GM21526 (cell line): Measurements from ENCODE around the gene IL1RAPL1.
"Not testable (repeated sequence)": the region's sequence is repeated elsewhere in the genome, so short reads cannot be mapped to it uniquely, and the experiment has no call there.

Experiments
- ATAC-seq: cut with Tn5 transposase; IDR thresholded peaks from one replicate; pipeline ENCODE4 v1.9.1; 2021; ENCODE audit warnings: moderate library complexity; ENCODE audit not compliant: unreplicated experiment, low FRiP score

The IL1RAPL1 gene

DNA sequence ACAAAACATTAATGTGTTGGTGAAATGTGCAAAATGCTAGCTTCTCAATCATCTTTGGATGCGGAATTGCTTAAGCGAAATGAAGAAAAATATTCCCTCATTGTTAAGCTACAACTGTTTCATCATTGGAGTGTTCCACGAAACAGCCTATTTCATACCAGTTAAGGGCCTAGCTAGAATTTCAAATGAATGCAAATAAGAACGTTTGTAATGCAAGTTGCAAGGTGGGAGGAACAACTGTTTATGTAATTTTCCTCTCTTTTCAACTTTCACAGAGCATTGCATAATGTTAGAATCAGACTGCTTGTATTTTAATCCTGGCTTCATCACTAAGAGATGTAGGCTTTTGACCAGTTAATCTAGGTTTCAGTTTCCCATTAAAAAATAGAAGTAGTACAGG lies 480.1 kb downstream of the IL1RAPL1 start:
- ATAC-seq: no peak

DNA sequence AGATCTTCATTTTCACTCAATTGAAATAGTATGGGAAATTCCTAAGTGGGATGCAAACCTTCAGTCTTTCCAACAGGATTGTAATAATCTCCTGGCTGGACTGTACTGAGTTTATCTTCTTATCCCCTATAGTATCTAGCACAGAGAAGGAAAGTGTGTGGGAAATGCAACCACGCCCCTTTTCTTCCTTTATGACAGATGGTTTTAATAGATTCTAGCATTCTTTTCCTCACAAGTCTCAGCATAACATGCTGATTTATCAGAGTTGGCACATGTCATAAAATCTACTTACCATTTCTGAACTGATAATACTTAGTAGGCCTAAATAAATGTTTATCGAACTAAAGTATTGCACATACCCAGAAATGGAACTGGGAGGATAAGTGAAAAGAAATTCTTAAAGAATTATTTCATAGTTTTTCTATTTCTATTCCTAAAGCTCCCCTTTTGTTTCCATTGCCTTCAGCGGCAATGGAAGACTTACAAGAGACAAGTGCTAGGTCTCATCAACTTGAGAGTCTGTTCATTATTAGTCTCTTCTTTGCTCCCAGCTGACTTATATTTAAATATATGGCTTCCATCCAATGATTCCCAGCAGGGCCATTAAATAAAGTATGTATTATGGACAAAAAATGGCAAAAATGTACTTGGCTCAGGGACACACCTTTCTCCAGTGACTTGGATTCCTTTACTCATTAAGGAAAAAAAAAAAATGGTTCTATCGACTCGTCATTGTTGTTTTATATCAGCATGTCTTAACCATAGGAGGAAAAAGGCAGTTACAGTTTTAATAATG lies 484.5 kb downstream of the IL1RAPL1 start:
- no peak for ATAC-seq

DNA sequence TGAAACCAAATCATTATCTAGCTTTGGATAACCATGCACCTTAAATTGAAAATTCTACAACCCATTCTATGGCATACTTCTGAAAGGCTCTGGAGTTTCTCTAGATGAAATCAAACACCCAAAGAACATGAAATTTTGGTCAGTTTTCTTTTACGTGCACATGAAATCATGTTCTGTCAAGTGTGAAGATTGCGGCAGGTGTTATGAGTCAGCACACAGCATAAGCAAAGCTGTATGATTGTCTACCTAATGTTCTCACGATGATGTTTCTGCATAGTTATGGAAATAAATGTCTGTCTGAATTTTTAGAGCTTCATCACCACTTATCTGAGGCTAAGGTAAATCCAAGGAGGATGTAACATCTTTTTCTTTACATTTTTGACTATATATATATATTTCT lies 495.3 kb downstream of the IL1RAPL1 start:
- no peak for ATAC-seq

DNA sequence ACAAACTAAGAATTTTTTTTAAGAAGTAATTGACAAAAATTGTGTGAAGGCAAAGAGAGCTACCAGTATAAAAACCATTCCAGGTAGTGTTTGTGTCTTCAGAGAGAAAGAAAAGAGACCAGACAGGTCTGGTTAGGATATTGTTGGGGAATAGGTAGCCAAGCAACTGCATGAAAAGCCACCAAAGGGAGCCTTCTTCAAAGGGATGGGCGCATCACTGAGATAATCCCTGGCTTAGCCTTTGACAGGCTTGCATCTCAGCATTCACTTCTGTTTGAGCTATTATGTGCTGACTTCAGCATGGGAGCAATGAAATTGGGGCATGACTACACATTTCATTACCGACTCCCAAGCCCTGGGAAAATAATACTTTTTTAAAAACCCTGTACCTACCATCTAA lies 496.6 kb downstream of the IL1RAPL1 start:
- no peak for ATAC-seq

DNA sequence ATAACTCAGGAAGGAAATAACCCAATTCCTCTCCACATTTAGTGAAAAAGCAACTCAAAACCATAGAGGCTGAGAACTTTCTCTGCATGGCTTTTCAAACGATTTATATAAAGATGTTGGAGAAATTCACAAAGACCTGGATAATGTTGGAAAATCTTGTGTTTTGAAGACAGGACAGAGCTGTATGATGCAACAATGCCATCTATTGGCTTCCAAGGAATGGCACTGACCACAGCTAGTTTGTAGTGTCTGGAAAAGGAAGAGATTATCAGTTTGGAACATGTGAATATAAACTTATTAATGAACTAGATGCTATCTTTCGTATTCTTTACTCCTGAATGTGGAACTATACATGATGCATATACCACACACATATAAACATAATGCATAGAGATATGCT lies 503.6 kb downstream of the IL1RAPL1 start:
- no peak for ATAC-seq

- no peak for ATAC-seq
Observed at GRCh38 chrX:29107231-29107630, 520.0 kb downstream of the IL1RAPL1 start.

DNA sequence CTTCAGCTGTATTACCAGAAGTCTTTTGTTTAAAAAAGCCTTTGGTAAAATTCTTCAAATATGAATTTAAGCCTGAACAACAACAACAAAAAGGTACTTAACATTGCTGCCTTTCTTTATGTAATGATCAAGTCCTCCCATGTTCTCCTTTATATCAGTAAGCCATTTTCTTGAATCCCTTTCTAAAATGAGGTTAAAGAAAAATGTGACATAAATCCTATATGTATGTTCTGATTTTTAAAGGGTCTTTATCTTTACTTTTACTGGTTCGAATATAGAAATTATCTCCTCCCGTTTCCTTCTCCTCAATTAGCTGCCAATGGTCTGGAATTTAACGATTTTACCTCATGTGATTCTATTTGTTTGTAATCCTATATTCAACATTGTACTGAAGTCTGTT lies 522.8 kb downstream of the IL1RAPL1 start:
- ATAC-seq: no peak

DNA sequence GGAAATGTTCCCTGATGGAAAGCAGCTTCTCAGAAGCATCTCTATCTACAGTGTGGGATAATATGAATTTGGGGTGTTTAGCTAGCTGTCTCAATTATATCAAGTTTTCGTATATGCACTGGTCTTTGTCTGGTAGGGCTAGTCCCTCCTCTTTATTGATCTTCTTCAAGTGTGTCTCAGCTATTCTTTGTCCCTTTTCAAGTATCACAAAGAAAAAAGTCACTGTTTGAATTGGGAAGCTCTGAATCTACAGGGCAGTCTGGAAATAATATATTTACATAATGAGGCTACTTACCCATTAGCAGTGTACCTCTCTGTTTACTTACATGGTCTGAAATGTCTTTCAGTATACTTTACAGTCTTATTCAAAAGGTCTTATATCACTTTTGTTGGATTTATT lies 526.0 kb downstream of the IL1RAPL1 start:
- no peak for ATAC-seq

DNA sequence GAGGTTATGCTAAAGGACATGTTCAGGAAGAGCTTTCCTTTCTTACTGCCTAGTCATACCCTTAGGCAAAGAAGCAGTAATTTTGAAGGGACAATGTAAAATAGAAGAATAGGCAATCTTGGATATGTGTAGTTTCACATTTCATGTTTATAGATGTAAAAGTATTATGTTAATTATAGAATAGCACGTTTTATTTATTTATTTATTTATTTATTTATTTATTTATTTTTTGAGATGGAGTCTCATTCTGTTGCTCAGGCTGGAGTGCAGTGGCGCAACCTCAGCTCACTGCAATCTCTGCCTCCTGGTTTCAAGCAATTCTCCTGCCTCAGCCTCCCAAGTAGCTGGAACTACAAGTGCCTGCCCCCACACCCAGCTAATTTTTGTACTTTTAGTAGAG lies 535.6 kb downstream of the IL1RAPL1 start:
- not testable (repeated sequence) for ATAC-seq

DNA sequence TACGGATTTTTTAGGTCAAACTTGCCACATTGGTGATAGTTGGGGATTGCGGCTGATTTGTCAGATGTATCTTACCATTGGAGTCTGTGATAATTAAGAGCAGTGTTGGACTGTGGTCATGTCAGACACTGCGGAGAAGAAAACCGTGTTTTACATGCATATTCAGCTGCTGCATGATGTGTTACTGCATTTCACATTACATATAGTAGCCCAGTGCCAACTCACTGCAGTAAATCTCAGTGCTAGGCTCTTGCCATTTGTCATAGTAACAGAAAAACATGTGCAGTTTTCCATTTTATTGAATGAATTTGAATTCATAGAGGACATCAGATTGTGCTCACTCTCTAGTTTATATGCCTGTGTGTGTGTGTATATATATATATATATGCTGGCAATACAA lies 543.7 kb downstream of the IL1RAPL1 start:
- no peak for ATAC-seq

- ATAC-seq: no peak
Observed at GRCh38 chrX:29136904-29137303, 549.7 kb downstream of the IL1RAPL1 start.

DNA sequence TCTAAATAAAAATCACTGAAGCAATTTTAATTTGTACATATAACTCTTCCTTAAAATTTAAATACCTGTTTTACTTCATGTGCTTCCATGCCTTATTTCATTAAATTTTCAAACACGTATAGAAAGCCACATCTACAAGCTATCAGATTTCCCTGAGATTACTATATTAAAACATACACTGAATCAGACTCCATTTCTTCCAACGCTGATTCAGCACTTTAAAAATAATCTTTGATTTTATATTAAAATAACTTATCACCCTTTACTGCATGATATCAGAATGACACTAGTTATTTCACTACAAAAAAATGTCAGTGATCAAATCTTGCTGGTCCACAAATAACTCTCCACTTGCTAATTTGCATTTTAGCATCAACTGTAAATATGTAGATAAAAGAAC lies 550.8 kb downstream of the IL1RAPL1 start:
- ATAC-seq: no peak

GRCh38 chrX:29143356-29143755 lies 556.1 kb downstream of the IL1RAPL1 start:
- no peak for ATAC-seq

DNA sequence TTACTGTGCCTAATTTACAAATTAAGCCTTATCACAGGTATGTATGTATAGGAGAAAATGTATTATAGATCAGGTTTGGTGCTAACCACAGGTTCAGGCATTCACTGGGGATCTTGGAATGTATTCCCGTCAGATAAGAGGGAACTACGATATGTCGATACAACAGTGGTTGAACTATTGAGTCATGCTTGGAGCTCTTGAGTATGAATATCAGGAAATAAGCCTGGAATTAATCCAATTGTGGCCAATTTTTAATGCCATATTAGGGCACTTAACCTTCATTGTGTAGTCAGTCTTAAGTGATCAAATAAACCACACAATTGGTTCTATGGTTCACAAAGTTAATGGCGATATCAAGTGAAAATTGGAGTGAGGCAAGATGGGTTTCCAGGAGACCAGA lies 556.5 kb downstream of the IL1RAPL1 start:
- ATAC-seq: no peak

GRCh38 chrX:29145316-29145715 lies 558.1 kb downstream of the IL1RAPL1 start:
- no peak for ATAC-seq

GRCh38 chrX:29148511-29148910 lies 561.3 kb downstream of the IL1RAPL1 start:
- ATAC-seq: no peak

GRCh38 chrX:29155286-29155685 lies 568.0 kb downstream of the IL1RAPL1 start:
- no peak for ATAC-seq

DNA sequence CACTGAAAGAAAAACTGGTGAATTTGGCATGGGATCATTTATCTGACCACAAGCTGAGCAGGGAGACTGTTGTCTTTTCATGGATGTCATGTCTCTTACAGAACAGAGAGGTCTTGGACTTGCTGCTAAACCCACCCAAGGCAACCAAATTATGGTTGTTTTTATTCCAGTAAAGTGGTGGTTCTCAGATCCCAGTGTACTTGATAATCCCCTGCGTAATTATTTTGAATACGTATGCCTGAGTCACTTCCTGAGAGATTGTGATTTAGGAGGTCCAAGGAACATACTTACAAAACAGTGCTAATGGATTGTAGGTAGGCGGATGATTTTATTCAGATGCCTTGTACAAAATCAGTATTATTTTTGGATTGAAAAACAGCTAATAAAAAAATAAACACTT lies 585.6 kb downstream of the IL1RAPL1 start:
- ATAC-seq: no peak

DNA sequence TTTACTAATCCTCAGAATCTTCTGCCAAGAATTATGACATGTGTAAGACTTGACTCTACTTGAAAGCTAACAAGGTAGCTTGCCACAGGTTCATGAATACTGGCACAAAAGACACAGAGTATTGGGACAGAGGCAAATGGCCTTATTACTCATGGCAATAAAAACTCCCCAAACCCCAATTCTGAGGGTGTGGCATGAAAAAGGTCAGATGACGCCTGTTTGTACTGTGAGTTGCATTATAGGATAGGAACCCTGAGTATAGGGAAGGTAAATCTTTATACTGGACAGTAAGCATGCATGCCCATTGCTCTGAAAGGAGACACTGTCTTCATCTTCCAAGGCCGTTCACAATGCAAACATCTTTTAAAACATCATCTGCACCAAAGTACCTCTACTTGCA lies 600.0 kb downstream of the IL1RAPL1 start:
- ATAC-seq: no peak

DNA sequence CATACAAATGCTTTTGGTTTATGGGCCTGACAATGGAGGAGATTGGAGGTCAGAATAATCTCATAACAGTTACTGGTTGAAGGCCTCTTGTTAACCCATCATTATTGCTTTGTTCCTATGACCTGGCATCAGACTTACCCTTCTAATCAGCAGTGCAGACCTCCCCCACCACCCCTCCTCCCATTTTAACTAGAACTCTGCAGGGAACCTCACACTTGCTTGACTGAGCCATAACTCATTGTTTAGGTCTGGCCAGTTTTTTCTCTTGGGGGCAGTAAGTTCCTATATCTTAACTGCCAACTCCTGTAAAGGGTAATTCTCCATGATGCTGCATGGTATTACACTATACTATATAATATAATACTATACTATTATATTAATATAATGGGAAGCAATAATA lies 609.3 kb downstream of the IL1RAPL1 start:
- no peak for ATAC-seq

GRCh38 chrX:29215251-29215650 lies 628.0 kb downstream of the IL1RAPL1 start:
- no peak for ATAC-seq

GRCh38 chrX:29225670-29226069 lies 638.4 kb downstream of the IL1RAPL1 start:
- no peak for ATAC-seq

DNA sequence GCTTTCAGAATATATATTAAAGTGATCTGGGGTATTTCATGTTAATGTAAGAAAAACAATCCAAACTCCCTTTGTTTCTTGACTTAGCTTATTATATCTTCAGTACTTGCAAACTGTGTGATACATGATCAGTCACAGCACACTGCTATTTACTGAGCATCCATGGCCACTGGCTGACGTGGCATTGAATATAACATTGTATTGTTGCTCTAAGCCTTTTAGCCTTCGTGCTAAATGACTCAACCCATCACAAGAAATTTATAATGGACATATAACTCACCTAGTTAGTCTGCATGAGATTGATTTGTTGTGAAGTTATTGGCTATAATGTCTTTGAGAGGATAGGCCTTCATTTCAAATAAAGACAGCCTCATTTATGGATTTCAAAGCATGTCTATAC lies 642.6 kb downstream of the IL1RAPL1 start:
- no peak for ATAC-seq
